HepG2 (cell line): ENCODE measurements around the gene PDP2. TPM values are rescaled to one million over a fixed set of nuclear protein-coding genes. Genes with fewer than 3 reads are reported as not detected.

ENCODE experiments used
- CBX5 ChIP-seq: sonication (generic); formaldehyde crosslinking; IDR thresholded peaks from 2 replicates; pipeline ENCODE4 v1.4.0; 2020; ENCODE audit warnings: missing genetic modification reagents, borderline replicate concordance
- FOXK2 ChIP-seq: fragments of 450-650 bp; IDR thresholded peaks from 2 replicates; pipeline ENCODE4 v1.6.1; 2016
- HCFC1 ChIP-seq: fragments of 150-350 bp; IDR thresholded peaks from 2 replicates; pipeline ENCODE4 v1.6.1; 2014; ENCODE audit warnings: low read depth, low read length
- HNRNPL ChIP-seq: fragments of 200-400 bp; formaldehyde crosslinking; IDR thresholded peaks from 2 replicates; pipeline ENCODE4 v1.6.1; 2017; ENCODE audit warnings: mild to moderate bottlenecking, low read depth, low read length
- HOXA7 ChIP-seq: sonication (generic); formaldehyde crosslinking; IDR thresholded peaks from 2 replicates; pipeline ENCODE4 v1.8.1; 2022; ENCODE audit warnings: mild to moderate bottlenecking, missing genetic modification reagents, moderate library complexity
- KIAA2018 ChIP-seq: sonication (generic); formaldehyde crosslinking; IDR thresholded peaks from 2 replicates; pipeline ENCODE4 v1.5.0; 2020; ENCODE audit warnings: mild to moderate bottlenecking, missing genetic modification reagents, borderline replicate concordance
- PTBP1 ChIP-seq: fragments of 200-400 bp; formaldehyde crosslinking; IDR thresholded peaks from 2 replicates; pipeline ENCODE4 v1.6.1; 2018; ENCODE audit warnings: low read length, low read depth; ENCODE audit not compliant: poor library complexity, severe bottlenecking
- RBFOX2 ChIP-seq: fragments of 200-400 bp; formaldehyde crosslinking; IDR thresholded peaks from 2 replicates; pipeline ENCODE4 v1.6.1; 2017; ENCODE audit warnings: low read depth, mild to moderate bottlenecking, low read length
- SIN3B ChIP-seq: fragments of 150-350 bp; IDR thresholded peaks from 2 replicates; pipeline ENCODE4 v1.6.1; 2014; ENCODE audit warnings: low read length
- SMC3 ChIP-seq: IDR thresholded peaks from 2 replicates; pipeline ENCODE4 v1.6.1; 2011; ENCODE audit warnings: low read length, improper control_type of control experiment
- THAP9 ChIP-seq: sonication (generic); formaldehyde crosslinking; IDR thresholded peaks from 2 replicates; pipeline ENCODE4; 2020; ENCODE audit warnings: missing genetic modification reagents, mild to moderate bottlenecking, borderline replicate concordance
- ZKSCAN8 ChIP-seq: IDR thresholded peaks from 2 replicates; pipeline ENCODE4 v1.6.1; 2016; ENCODE audit warnings: borderline replicate concordance, missing genetic modification reagents, missing compliant biosample characterization
- ZMYM4 ChIP-seq: sonication (generic); formaldehyde crosslinking; IDR thresholded peaks from 2 replicates; pipeline ENCODE4 v1.8.1; 2023; ENCODE audit warnings: mild to moderate bottlenecking, missing genetic modification reagents
- ZNF597 ChIP-seq: sonication (generic); formaldehyde crosslinking; IDR thresholded peaks from 2 replicates; pipeline ENCODE4 v1.5.0; 2020; ENCODE audit warnings: missing genetic modification reagents
- ZNF614 ChIP-seq: IDR thresholded peaks from 2 replicates; pipeline ENCODE4 v1.6.1; 2018; ENCODE audit warnings: missing biosample characterization, missing genetic modification reagents, inconsistent platforms, borderline replicate concordance
- ZNF7 ChIP-seq: IDR thresholded peaks from 2 replicates; pipeline ENCODE4 v1.6.1; 2016; ENCODE audit warnings: missing biosample characterization, missing genetic modification reagents
- ZNF850 ChIP-seq: sonication (generic); formaldehyde crosslinking; conservative IDR thresholded peaks from 2 replicates; pipeline ENCODE4 v1.9.0; 2021; ENCODE audit warnings: mild to moderate bottlenecking, missing genetic modification reagents
- ZNF878 ChIP-seq: sonication (generic); formaldehyde crosslinking; IDR thresholded peaks from 2 replicates; pipeline ENCODE4 v1.8.1; 2023; ENCODE audit warnings: mild to moderate bottlenecking, missing genetic modification reagents, moderate library complexity
- polyA plus RNA-seq, 8 experiments: library from polyadenylated mRNA; depleted of rRNA in 3 of 8; stranded (reverse) in 7 of 8; unstranded in 1 of 8; fragments of >200 nt; fragmentation: Illumina TruSeq in 4 of 8; extraction: Trizol in 4 of 8; gene quantifications; 2 replicates each; pipeline versions ENCODE4 v1.2.1 to v1.2.3, GENCODE V29; 2011 to 2016; ENCODE audit warnings: low read depth in 4 of 8, missing spikeins in 1 of 8, mixed read lengths in 1 of 8; ENCODE audit not compliant: insufficient read depth in 1 of 8
- total RNA-seq, 5 experiments: library from RNA; depleted of rRNA; stranded (reverse); fragments of >200 nt; fragmentation: Illumina TruSeq; extraction: Trizol; gene quantifications; 2 replicates each; pipeline ENCODE4 v1.2.3, GENCODE V29; 2016; ENCODE audit warnings: low read depth in 1 of 5

Gene PDP2
- total and polyA plus RNA-seq, 2 of the 13 experiments (the other 11 are each of a cell fraction or from before 2014, with no cell fraction given) = 12.8 to 15.8 TPM

- 0 out of 2 replicates have a peak, but pooled peaks have one; percentile 75 for TF ChIP-seq KIAA2018
- no peak for TF ChIP-seq SMC3
- TF ChIP-seq CBX5 (CRISPR knock-in tag) = no peak; the same call in 1 of the 2 replicates
- TF ChIP-seq THAP9 (CRISPR knock-in tag) = peak; percentile 94
- peak; percentile 73 for TF ChIP-seq ZMYM4 (CRISPR knock-in tag)
- no peak for TF ChIP-seq HCFC1
- peak; percentile 88; the same call in 1 of the 2 replicates for TF ChIP-seq ZNF614 (CRISPR knock-in tag)
- TF ChIP-seq FOXK2 = no peak
- peak; percentile 70; the same call in 1 of the 2 replicates for TF ChIP-seq ZNF878 (CRISPR knock-in tag)
- TF ChIP-seq ZKSCAN8 (CRISPR knock-in tag) = 0 out of 2 replicates have a peak, but pooled peaks have one; percentile 48
- TF ChIP-seq ZNF850 (CRISPR knock-in tag) = no peak
- TF ChIP-seq SIN3B = no peak
- TF ChIP-seq ZNF7 = no peak
- no peak for TF ChIP-seq ZNF597 (CRISPR knock-in tag)
- peak; percentile 86; the same call in 1 of the 2 replicates for TF ChIP-seq HNRNPL
- TF ChIP-seq HOXA7 (CRISPR knock-in tag) = 0 out of 2 replicates have a peak, but pooled peaks have one; percentile 23
- no peak for TF ChIP-seq PTBP1
- peak; percentile 94 for TF ChIP-seq RBFOX2
Observed at GRCh38 chr16:66880288-66881013, at the start of gene PDP2 (continued).
